Stimulated activated memory B cell treated with anti-CD40 and anti-IgM and Interleukin-4, amounts not matched to agents 10 μg/mL and 1 μg/mL and 100 μg/mL, for 72 hours (primary cell): ENCODE data around the gene VWA8.
A peak's percentile ranks its signal among the peaks of the same experiment; 100 is the strongest.

Source experiments
- ATAC-seq: fragments of 150-1000 bp; cut with Tn5 transposase; 2 replicates; pipeline ENCODE4 v1.10.0; 2021
- H3K27ac Mint-ChIP-seq: one replicate; pipeline ENCODE4 v1.8.0; 2022; ENCODE audit warnings: mild to moderate bottlenecking, mixed read lengths
- H3K27me3 Mint-ChIP-seq: one replicate; pipeline ENCODE4 v1.8.0; 2022; ENCODE audit warnings: mixed read lengths
- H3K36me3 Mint-ChIP-seq: one replicate; pipeline ENCODE4 v1.8.0; 2022; ENCODE audit warnings: mixed read lengths
- H3K4me1 Mint-ChIP-seq: one replicate; pipeline ENCODE4 v1.8.0; 2022; ENCODE audit warnings: mixed read lengths
- H3K4me3 Mint-ChIP-seq: one replicate; pipeline ENCODE4 v1.8.0; 2022; ENCODE audit warnings: mild to moderate bottlenecking, moderate library complexity, mixed read lengths
- H3K9me3 Mint-ChIP-seq: one replicate; pipeline ENCODE4 v1.8.0; 2022; ENCODE audit warnings: mixed read lengths

Gene VWA8

GRCh38 chr13:41675306-41675705 is 285.6 kb downstream of the VWA8 start:
- H3K27me3 Mint-ChIP-seq: no peaks in the 10 kb centered on the region
- no peak overlapping the region for H3K4me3 Mint-ChIP-seq
- no peak overlapping the region for H3K27ac Mint-ChIP-seq
- no peak for ATAC-seq
- no peaks in the 10 kb centered on the region for H3K4me1 Mint-ChIP-seq
- peaks cover 57% of the 10 kb centered on the region for H3K36me3 Mint-ChIP-seq
- H3K9me3 Mint-ChIP-seq: no peaks in the 10 kb centered on the region

- no peaks in the 10 kb centered on the region for H3K27me3 Mint-ChIP-seq
These were observed 286.7 kb downstream of the VWA8 start for GRCh38 chr13:41674246-41674645.

GRCh38 chr13:41673640-41674039 is 287.3 kb downstream of the VWA8 start:
- Mint-ChIP-seq H3K27me3 (peaks cover under 1% of the 10 kb centered on the region), H3K4me1 (no peaks in the 10 kb centered on the region), H3K4me3 (no peak overlapping the region), H3K27ac (no peak overlapping the region), H3K36me3 (peaks cover 55% of the 10 kb centered on the region), H3K9me3 (no peaks in the 10 kb centered on the region)
- no peak for ATAC-seq

More at GRCh38 chr13:41674246-41674645, 286.7 kb downstream of the VWA8 start:
- peaks cover 55% of the 10 kb centered on the region for H3K36me3 Mint-ChIP-seq
- H3K4me3 Mint-ChIP-seq: no peak overlapping the region
- ATAC-seq: no peak
- H3K9me3 Mint-ChIP-seq: no peaks in the 10 kb centered on the region
- H3K4me1 Mint-ChIP-seq: no peaks in the 10 kb centered on the region
- no peak overlapping the region for H3K27ac Mint-ChIP-seq

GRCh38 chr13:41670873-41671443 is 290.0 kb downstream of the VWA8 start:
- Mint-ChIP-seq H3K36me3 (peaks cover 49% of the 10 kb centered on the region), H3K4me1 (no peaks in the 10 kb centered on the region), H3K9me3 (no peaks in the 10 kb centered on the region), H3K4me3 (no peak overlapping the region), H3K27me3 (peaks cover 6% of the 10 kb centered on the region), H3K27ac (no peak overlapping the region)
- no peak for ATAC-seq

GRCh38 chr13:41668130-41668757 is 292.7 kb downstream of the VWA8 start:
- Mint-ChIP-seq H3K9me3 (no peaks in the 10 kb centered on the region), H3K4me3 (no peak overlapping the region), H3K27me3 (peaks cover 23% of the 10 kb centered on the region), H3K36me3 (peaks cover 48% of the 10 kb centered on the region), H3K27ac (no peak overlapping the region), H3K4me1 (no peaks in the 10 kb centered on the region)
- ATAC-seq: peak; percentile 76

GRCh38 chr13:41666644-41667043 is 294.3 kb downstream of the VWA8 start:
- H3K27ac Mint-ChIP-seq: no peak overlapping the region
- no peak for ATAC-seq
- peaks cover 29% of the 10 kb centered on the region for H3K27me3 Mint-ChIP-seq
- no peak overlapping the region for H3K4me3 Mint-ChIP-seq
- no peaks in the 10 kb centered on the region for H3K9me3 Mint-ChIP-seq
- H3K36me3 Mint-ChIP-seq: peaks cover 40% of the 10 kb centered on the region
- no peaks in the 10 kb centered on the region for H3K4me1 Mint-ChIP-seq

GRCh38 chr13:41660411-41660810 is 300.5 kb downstream of the VWA8 start:
- Mint-ChIP-seq H3K4me1 (no peaks in the 10 kb centered on the region), H3K27me3 (peaks cover 23% of the 10 kb centered on the region), H3K4me3 (no peak overlapping the region), H3K27ac (no peak overlapping the region), H3K9me3 (no peaks in the 10 kb centered on the region), H3K36me3 (peaks cover 38% of the 10 kb centered on the region)
- no peak for ATAC-seq

- no peak overlapping the region for H3K4me3 Mint-ChIP-seq
- H3K36me3 Mint-ChIP-seq: peaks cover 21% of the 10 kb centered on the region
- H3K27ac Mint-ChIP-seq: no peak overlapping the region
- H3K9me3 Mint-ChIP-seq: no peaks in the 10 kb centered on the region
- peaks cover 18% of the 10 kb centered on the region for H3K27me3 Mint-ChIP-seq
- no peak for ATAC-seq
- H3K4me1 Mint-ChIP-seq: peaks cover 9% of the 10 kb centered on the region
These were observed 302.8 kb downstream of the VWA8 start for GRCh38 chr13:41658057-41658661.

- ATAC-seq: no peak
- H3K27me3 Mint-ChIP-seq: peaks cover 13% of the 10 kb centered on the region
- H3K4me1 Mint-ChIP-seq: peaks cover 9% of the 10 kb centered on the region
- H3K4me3 Mint-ChIP-seq: no peak overlapping the region
- H3K9me3 Mint-ChIP-seq: no peaks in the 10 kb centered on the region
- H3K27ac Mint-ChIP-seq: no peak overlapping the region
- H3K36me3 Mint-ChIP-seq: peaks cover 17% of the 10 kb centered on the region
These were observed 304.9 kb downstream of the VWA8 start for GRCh38 chr13:41655997-41656396.

- Mint-ChIP-seq H3K27ac (no peak overlapping the region), H3K36me3 (peaks cover 13% of the 10 kb centered on the region), H3K4me1 (peaks cover 9% of the 10 kb centered on the region), H3K27me3 (peaks cover 22% of the 10 kb centered on the region), H3K4me3 (no peak overlapping the region), H3K9me3 (no peaks in the 10 kb centered on the region)
- peak; percentile 41 for ATAC-seq
These were observed 306.1 kb downstream of the VWA8 start for GRCh38 chr13:41654796-41655195.

- Mint-ChIP-seq H3K27ac (no peak overlapping the region), H3K4me1 (peaks cover 9% of the 10 kb centered on the region), H3K4me3 (no peak overlapping the region), H3K36me3 (peaks cover 8% of the 10 kb centered on the region), H3K27me3 (peaks cover 22% of the 10 kb centered on the region), H3K9me3 (no peaks in the 10 kb centered on the region)
- no peak for ATAC-seq
These were observed 308.1 kb downstream of the VWA8 start for GRCh38 chr13:41652735-41653361.

GRCh38 chr13:41651413-41652058 is 309.4 kb downstream of the VWA8 start:
- peaks cover 8% of the 10 kb centered on the region for H3K36me3 Mint-ChIP-seq
- no peak overlapping the region for H3K4me3 Mint-ChIP-seq
- no peaks in the 10 kb centered on the region for H3K9me3 Mint-ChIP-seq
- peaks cover 9% of the 10 kb centered on the region for H3K4me1 Mint-ChIP-seq
- H3K27ac Mint-ChIP-seq: no peak overlapping the region
- ATAC-seq: no peak
- peaks cover 22% of the 10 kb centered on the region for H3K27me3 Mint-ChIP-seq

GRCh38 chr13:41650706-41651105 is 310.2 kb downstream of the VWA8 start:
- H3K36me3 Mint-ChIP-seq: peaks cover 8% of the 10 kb centered on the region
- no peaks in the 10 kb centered on the region for H3K9me3 Mint-ChIP-seq
- peaks cover 22% of the 10 kb centered on the region for H3K27me3 Mint-ChIP-seq
- ATAC-seq: no peak
- no peak overlapping the region for H3K27ac Mint-ChIP-seq
- peaks cover 9% of the 10 kb centered on the region for H3K4me1 Mint-ChIP-seq
- H3K4me3 Mint-ChIP-seq: no peak overlapping the region

- Mint-ChIP-seq H3K9me3 (no peaks in the 10 kb centered on the region), H3K27ac (no peak overlapping the region), H3K4me1 (peaks cover 4% of the 10 kb centered on the region), H3K4me3 (no peak overlapping the region), H3K36me3 (peaks cover 8% of the 10 kb centered on the region), H3K27me3 (peaks cover 22% of the 10 kb centered on the region)
- ATAC-seq: no peak
These were observed 311.2 kb downstream of the VWA8 start for GRCh38 chr13:41649659-41650058.

- Mint-ChIP-seq H3K4me3 (no peak overlapping the region), H3K4me1 (no peaks in the 10 kb centered on the region), H3K27ac (no peak overlapping the region), H3K9me3 (no peaks in the 10 kb centered on the region), H3K27me3 (peaks cover 10% of the 10 kb centered on the region), H3K36me3 (peaks cover 8% of the 10 kb centered on the region)
- ATAC-seq: no peak
These were observed 312.5 kb downstream of the VWA8 start for GRCh38 chr13:41648314-41648935.
